Measurements from ENCODE around the gene PCSK6. TPM values are rescaled to one million over a fixed set of nuclear protein-coding genes. Genes with fewer than 3 reads are reported as not detected.

Gene PCSK6
- total and polyA plus RNA-seq, 3 experiments from 2014 or later = 0.74 to 1.7 (median 0.95) TPM

- Histone ChIP-seq H3K4me1 (ENCODE audit: insufficient read depth, low read length) (no peaks in the 10 kb centered on the region), H3K9me3 (ENCODE audit: low read length) (no peaks in the 10 kb centered on the region), H3K27me3 (ENCODE audit: insufficient read depth, low read length, poor library complexity, severe bottlenecking) (no peaks in the 10 kb centered on the region), H3K36me3 (ENCODE audit: insufficient read depth, low read length) (no peaks in the 10 kb centered on the region), H3K4me3 (ENCODE audit: low read length) (no peak overlapping the region), H3K27ac (ENCODE audit: low read depth, low read length) (no peak overlapping the region)
- CTCF ChIA-PET = no interaction called here
- Mint-ChIP-seq H3K36me3 (no peaks in the 10 kb centered on the region), H3K4me3 (no peak overlapping the region), H3K9me3 (peaks cover 0 to 2% (median 0%) of the 10 kb centered on the region in 5 donors), H3K4me1 (no peaks in the 10 kb centered on the region), H3K27ac (no peak overlapping the region), H3K27me3 (peaks cover 12 to 36% of the 10 kb centered on the region in 2 donors)
- DNase-seq = no peak
- POLR2A ChIA-PET = no interaction called here
Measured at GRCh38 chr15:101435761-101436160, 53.7 kb downstream of the PCSK6 start.

GRCh38 chr15:101434032-101434920, 55.2 kb downstream of the PCSK6 start:
- Mint-ChIP-seq H3K36me3 (no peaks in the 10 kb centered on the region), H3K4me3 (no peak overlapping the region), H3K4me1 (no peaks in the 10 kb centered on the region), H3K9me3 (peaks cover 0 to 4% (median 0%) of the 10 kb centered on the region in 5 donors), H3K27ac (no peak overlapping the region), H3K27me3 (peaks cover 12 to 36% of the 10 kb centered on the region in 2 donors)
- Histone ChIP-seq H3K4me1 (ENCODE audit: insufficient read depth, low read length) (no peaks in the 10 kb centered on the region), H3K27me3 (ENCODE audit: insufficient read depth, low read length, poor library complexity, severe bottlenecking) (no peaks in the 10 kb centered on the region), H3K27ac (ENCODE audit: low read depth, low read length) (no peak overlapping the region), H3K9me3 (ENCODE audit: low read length) (no peaks in the 10 kb centered on the region), H3K4me3 (ENCODE audit: low read length) (no peak overlapping the region), H3K36me3 (ENCODE audit: insufficient read depth, low read length) (no peaks in the 10 kb centered on the region)
- POLR2A ChIA-PET = no interaction called here
- DNase-seq = no peak
- CTCF ChIA-PET = no interaction called here

- Mint-ChIP-seq H3K36me3 (no peaks in the 10 kb centered on the region), H3K27me3 (peaks cover 11 to 30% of the 10 kb centered on the region in 2 donors), H3K4me3 (no peak overlapping the region), H3K27ac (no peak overlapping the region), H3K9me3 (peaks cover 0 to 2% (median 0%) of the 10 kb centered on the region in 5 donors), H3K4me1 (no peaks in the 10 kb centered on the region)
- Histone ChIP-seq H3K27ac (ENCODE audit: low read depth, low read length) (no peak overlapping the region), H3K27me3 (ENCODE audit: insufficient read depth, low read length, poor library complexity, severe bottlenecking) (no peaks in the 10 kb centered on the region), H3K4me1 (ENCODE audit: insufficient read depth, low read length) (no peaks in the 10 kb centered on the region), H3K4me3 (ENCODE audit: low read length) (no peak overlapping the region), H3K36me3 (ENCODE audit: insufficient read depth, low read length) (no peaks in the 10 kb centered on the region), H3K9me3 (ENCODE audit: low read length) (no peaks in the 10 kb centered on the region)
- DNase-seq = no peak
- CTCF ChIA-PET = no interaction called here
- POLR2A ChIA-PET = no interaction called here
Measured at GRCh38 chr15:101433396-101433795, 56.1 kb downstream of the PCSK6 start.

GRCh38 chr15:101432982-101433381, 56.5 kb downstream of the PCSK6 start:
- POLR2A ChIA-PET = no interaction called here
- peaks cover 0 to 2% (median 0%) of the 10 kb centered on the region in 5 donors for H3K9me3 Mint-ChIP-seq
- H3K4me3 ChIP-seq (ENCODE audit: low read length) = no peak overlapping the region
- H3K4me3 Mint-ChIP-seq = no peak overlapping the region
- peaks cover 11 to 31% of the 10 kb centered on the region in 2 donors for H3K27me3 Mint-ChIP-seq
- H3K36me3 Mint-ChIP-seq = no peaks in the 10 kb centered on the region
- DNase-seq = no peak
- no peaks in the 10 kb centered on the region for H3K4me1 ChIP-seq (ENCODE audit: insufficient read depth, low read length)
- H3K9me3 ChIP-seq (ENCODE audit: low read length) = no peaks in the 10 kb centered on the region
- no peaks in the 10 kb centered on the region for H3K36me3 ChIP-seq (ENCODE audit: insufficient read depth, low read length)
- H3K4me1 Mint-ChIP-seq = no peaks in the 10 kb centered on the region
- no peaks in the 10 kb centered on the region for H3K27me3 ChIP-seq (ENCODE audit: insufficient read depth, low read length, poor library complexity, severe bottlenecking)
- no peak overlapping the region for H3K27ac Mint-ChIP-seq
- CTCF ChIA-PET = no interaction called here
- no peak overlapping the region for H3K27ac ChIP-seq (ENCODE audit: low read depth, low read length)

- CTCF ChIA-PET = no interaction called here
- Histone ChIP-seq H3K4me3 (ENCODE audit: low read length) (no peak overlapping the region), H3K27ac (ENCODE audit: low read depth, low read length) (no peak overlapping the region), H3K36me3 (ENCODE audit: insufficient read depth, low read length) (no peaks in the 10 kb centered on the region), H3K27me3 (ENCODE audit: insufficient read depth, low read length, poor library complexity, severe bottlenecking) (no peaks in the 10 kb centered on the region), H3K4me1 (ENCODE audit: insufficient read depth, low read length) (no peaks in the 10 kb centered on the region), H3K9me3 (ENCODE audit: low read length) (no peaks in the 10 kb centered on the region)
- Mint-ChIP-seq H3K9me3 (peaks cover 0 to 2% (median 0%) of the 10 kb centered on the region in 5 donors), H3K27ac (no peak overlapping the region), H3K27me3 (peaks cover 11 to 27% of the 10 kb centered on the region in 2 donors), H3K4me3 (no peak overlapping the region), H3K4me1 (no peaks in the 10 kb centered on the region), H3K36me3 (no peaks in the 10 kb centered on the region)
- no peak for DNase-seq
- POLR2A ChIA-PET = no interaction called here
Measured at GRCh38 chr15:101431748-101432147, 57.8 kb downstream of the PCSK6 start.

GRCh38 chr15:101431301-101431700, 58.2 kb downstream of the PCSK6 start:
- CTCF ChIA-PET = no interaction called here

GRCh38 chr15:101429646-101430045, 59.9 kb downstream of the PCSK6 start:
- Mint-ChIP-seq H3K36me3 (no peaks in the 10 kb centered on the region), H3K27me3 (peaks cover 11 to 22% of the 10 kb centered on the region in 2 donors), H3K27ac (no peak overlapping the region), H3K4me1 (no peaks in the 10 kb centered on the region), H3K4me3 (no peak overlapping the region), H3K9me3 (peaks cover 0 to 2% (median 0%) of the 10 kb centered on the region in 5 donors)
- CTCF ChIA-PET = interaction anchor here (0.7 kb wide), 1 partner anchor 30 kb away, joined by 3 read pairs; no protein-coding TSS in a partner anchor
- no peak overlapping the region for H3K4me3 ChIP-seq (ENCODE audit: low read length)
- POLR2A ChIA-PET = no interaction called here
- H3K27ac ChIP-seq (ENCODE audit: low read depth, low read length) = no peak overlapping the region
- DNase-seq = no peak
- H3K9me3 ChIP-seq (ENCODE audit: low read length) = no peaks in the 10 kb centered on the region
- no peaks in the 10 kb centered on the region for H3K27me3 ChIP-seq (ENCODE audit: insufficient read depth, low read length, poor library complexity, severe bottlenecking)
- H3K36me3 ChIP-seq (ENCODE audit: insufficient read depth, low read length) = no peaks in the 10 kb centered on the region
- H3K4me1 ChIP-seq (ENCODE audit: insufficient read depth, low read length) = no peaks in the 10 kb centered on the region

More at GRCh38 chr15:101431301-101431700, 58.2 kb downstream of the PCSK6 start:
- H3K27ac ChIP-seq (ENCODE audit: low read depth, low read length) = no peak overlapping the region
- no peaks in the 10 kb centered on the region for H3K4me1 Mint-ChIP-seq
- H3K4me3 Mint-ChIP-seq = no peak overlapping the region
- no peaks in the 10 kb centered on the region for H3K27me3 ChIP-seq (ENCODE audit: insufficient read depth, low read length, poor library complexity, severe bottlenecking)
- no peaks in the 10 kb centered on the region for H3K36me3 Mint-ChIP-seq
- DNase-seq = no peak
- H3K27ac Mint-ChIP-seq = no peak overlapping the region
- peaks cover 11 to 27% of the 10 kb centered on the region in 2 donors for H3K27me3 Mint-ChIP-seq
- no peaks in the 10 kb centered on the region for H3K36me3 ChIP-seq (ENCODE audit: insufficient read depth, low read length)
- peaks cover 0 to 2% (median 0%) of the 10 kb centered on the region in 5 donors for H3K9me3 Mint-ChIP-seq
- no peak overlapping the region for H3K4me3 ChIP-seq (ENCODE audit: low read length)
- no peaks in the 10 kb centered on the region for H3K9me3 ChIP-seq (ENCODE audit: low read length)
- H3K4me1 ChIP-seq (ENCODE audit: insufficient read depth, low read length) = no peaks in the 10 kb centered on the region
- POLR2A ChIA-PET = no interaction called here

GRCh38 chr15:101429191-101429590, 60.3 kb downstream of the PCSK6 start:
- H3K36me3 ChIP-seq (ENCODE audit: insufficient read depth, low read length) = no peaks in the 10 kb centered on the region
- no peaks in the 10 kb centered on the region for H3K9me3 ChIP-seq (ENCODE audit: low read length)
- H3K27ac ChIP-seq (ENCODE audit: low read depth, low read length) = no peak overlapping the region
- H3K4me1 ChIP-seq (ENCODE audit: insufficient read depth, low read length) = no peaks in the 10 kb centered on the region
- Mint-ChIP-seq H3K4me3 (no peak overlapping the region), H3K4me1 (no peaks in the 10 kb centered on the region), H3K9me3 (peaks cover 0 to 2% (median 0%) of the 10 kb centered on the region in 5 donors), H3K36me3 (no peaks in the 10 kb centered on the region), H3K27ac (no peak overlapping the region), H3K27me3 (peaks cover 12 to 21% of the 10 kb centered on the region in 2 donors)
- no peak for DNase-seq
- no peak overlapping the region for H3K4me3 ChIP-seq (ENCODE audit: low read length)
- H3K27me3 ChIP-seq (ENCODE audit: insufficient read depth, low read length, poor library complexity, severe bottlenecking) = no peaks in the 10 kb centered on the region
- CTCF ChIA-PET = no interaction called here
- POLR2A ChIA-PET = no interaction called here

All from CD8-positive, alpha-beta memory T cell (primary cell).